Nephron (organoid): ENCODE results near the gene CDC42.
A peak's percentile ranks its signal among the peaks of the same experiment; 100 is the strongest.

ENCODE experiments used
- H3K27ac Mint-ChIP-seq, 3 experiments: 2 replicates each; pipeline ENCODE4 v1.8.0; 2020; ENCODE audit warnings: mixed read lengths in 3 of 3, mild to moderate bottlenecking in 2 of 3, moderate library complexity in 1 of 3
- H3K27me3 Mint-ChIP-seq: 2 replicates; pipeline ENCODE4 v1.8.0; 2021; ENCODE audit warnings: low read depth, mild to moderate bottlenecking, moderate library complexity, mixed read lengths
- H3K36me3 Mint-ChIP-seq: 2 replicates; pipeline ENCODE4 v1.8.0; 2020; ENCODE audit warnings: low read depth, mixed read lengths
- H3K4me1 Mint-ChIP-seq: 2 replicates; pipeline ENCODE4 v1.8.0; 2020; ENCODE audit warnings: mixed read lengths
- H3K4me3 Mint-ChIP-seq, 3 experiments: 2 replicates each; pipeline ENCODE4 v1.8.0; 2020; ENCODE audit warnings: mild to moderate bottlenecking in 3 of 3, mixed read lengths in 3 of 3, moderate library complexity in 2 of 3
- H3K9me3 Mint-ChIP-seq: 2 replicates; pipeline ENCODE4 v1.8.0; 2020; ENCODE audit warnings: mixed read lengths
- CTCF ChIP-seq, 3 experiments: fragments of 200-600 bp; sonication (generic); IDR thresholded peaks; one replicate each; pipeline ENCODE4 v1.5.0; 2021; ENCODE audit warnings: antibody characterized with exemption in 3 of 3; ENCODE audit not compliant: unreplicated experiment in 3 of 3

Gene CDC42

GRCh38 chr1:22018583-22019559 lies 33.6 kb upstream of the CDC42 start:
- Mint-ChIP-seq H3K4me1 (peaks cover 6% of the 10 kb centered on the region), H3K27ac (no peak overlapping the region), H3K36me3 (no peaks in the 10 kb centered on the region), H3K27me3 (peaks cover 14% of the 10 kb centered on the region), H3K4me3 (no peak overlapping the region), H3K9me3 (no peaks in the 10 kb centered on the region)
- no peak for TF ChIP-seq CTCF (IDR thresholded peaks at IDR 0.05; ENCODE audit: unreplicated experiment in 3 of 3)

- Mint-ChIP-seq H3K27me3 (no peaks in the 10 kb centered on the region), H3K36me3 (no peaks in the 10 kb centered on the region), H3K9me3 (no peaks in the 10 kb centered on the region), H3K27ac (no peak overlapping the region), H3K4me1 (peaks cover 15% of the 10 kb centered on the region), H3K4me3 (no peak overlapping the region)
- TF ChIP-seq CTCF (IDR thresholded peaks at IDR 0.05; ENCODE audit: unreplicated experiment in 3 of 3), result no peak
Measured at GRCh38 chr1:22021061-22021460, 31.4 kb upstream of the CDC42 start.

GRCh38 chr1:22024485-22025367 lies 27.8 kb upstream of the CDC42 start:
- peaks cover 23% of the 10 kb centered on the region for H3K4me1 Mint-ChIP-seq
- peak overlapping the region; percentile 58 to 93 (median 87) for H3K27ac Mint-ChIP-seq
- no peaks in the 10 kb centered on the region for H3K36me3 Mint-ChIP-seq
- H3K9me3 Mint-ChIP-seq, result no peaks in the 10 kb centered on the region
- H3K4me3 Mint-ChIP-seq, result peak overlapping the region; percentile 89 to 96 (median 93)
- no peaks in the 10 kb centered on the region for H3K27me3 Mint-ChIP-seq
- no peak for TF ChIP-seq CTCF (IDR thresholded peaks at IDR 0.05; ENCODE audit: unreplicated experiment in 3 of 3)

GRCh38 chr1:22025368-22026155 lies 26.9 kb upstream of the CDC42 start:
- Mint-ChIP-seq H3K4me1 (peaks cover 29% of the 10 kb centered on the region), H3K36me3 (no peaks in the 10 kb centered on the region), H3K4me3 (peak overlapping the region; percentile 89 to 96 (median 93)), H3K27ac (peak overlapping the region; percentile 58 to 93 (median 87)), H3K9me3 (no peaks in the 10 kb centered on the region), H3K27me3 (no peaks in the 10 kb centered on the region)
- no peak for TF ChIP-seq CTCF (IDR thresholded peaks at IDR 0.05; ENCODE audit: unreplicated experiment in 3 of 3)

- no peaks in the 10 kb centered on the region for H3K36me3 Mint-ChIP-seq
- no peak overlapping the region for H3K27ac Mint-ChIP-seq
- peaks cover 37% of the 10 kb centered on the region for H3K4me1 Mint-ChIP-seq
- no peak for TF ChIP-seq CTCF (IDR thresholded peaks at IDR 0.05; ENCODE audit: unreplicated experiment in 3 of 3)
- H3K4me3 Mint-ChIP-seq, result peak overlapping the region; percentile 27 to 93 (median 82)
- no peaks in the 10 kb centered on the region for H3K9me3 Mint-ChIP-seq
- H3K27me3 Mint-ChIP-seq, result no peaks in the 10 kb centered on the region
Measured at GRCh38 chr1:22026924-22027289, 25.6 kb upstream of the CDC42 start.
